HG03139 (cell line): Measurements from ENCODE around the gene FOXD2.

Experiments
- ATAC-seq: cut with Tn5 transposase; IDR thresholded peaks from one replicate; pipeline ENCODE4 v1.9.1; 2021; ENCODE audit not compliant: unreplicated experiment

FOXD2 gene

GRCh38 chr1:47459253-47459788, 21.5 kb downstream of the FOXD2 start:
- no peak for ATAC-seq

DNA sequence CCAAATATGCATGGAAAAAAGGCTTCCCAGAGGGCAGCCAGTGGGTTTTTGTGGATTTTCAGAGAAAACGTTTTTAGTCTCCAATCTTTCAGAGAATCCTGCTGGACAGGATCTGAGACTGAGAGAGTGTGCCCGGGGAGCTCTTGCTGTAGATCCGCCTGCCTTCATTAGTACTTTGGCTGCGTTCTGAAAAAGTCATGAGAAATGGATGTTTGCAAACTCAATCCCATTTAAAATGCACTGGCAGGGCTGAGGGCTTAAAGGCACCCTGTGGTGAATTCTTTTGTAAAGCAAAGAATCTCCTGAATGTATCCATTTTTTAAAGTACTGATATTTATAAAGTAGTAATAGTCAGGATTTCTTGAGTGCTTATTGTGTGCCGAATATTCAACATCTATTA, 22.2 kb downstream of the FOXD2 start:
- ATAC-seq, result no peak

GRCh38 chr1:47460456-47460855, 22.6 kb downstream of the FOXD2 start:
- ATAC-seq, result no peak

DNA sequence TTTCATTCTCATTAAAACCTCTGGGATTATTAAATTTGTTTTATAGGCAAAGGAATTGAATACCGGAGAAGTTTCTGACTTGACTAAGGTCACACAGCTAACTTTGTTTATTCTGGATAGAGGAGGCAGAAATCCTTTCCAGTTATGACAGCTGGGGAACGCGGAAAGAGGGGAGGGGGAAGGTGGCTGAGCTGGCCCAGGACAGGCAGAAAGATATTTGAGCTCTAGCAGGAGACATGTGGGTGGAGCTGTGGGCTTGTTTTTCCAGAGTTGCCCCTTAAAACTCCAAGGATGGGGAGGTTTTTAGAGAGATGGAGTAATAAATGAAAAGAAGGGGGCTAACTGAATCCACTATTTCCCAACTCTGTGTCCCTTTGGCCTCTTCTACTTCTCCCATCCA, 27.8 kb downstream of the FOXD2 start:
- no peak for ATAC-seq

DNA sequence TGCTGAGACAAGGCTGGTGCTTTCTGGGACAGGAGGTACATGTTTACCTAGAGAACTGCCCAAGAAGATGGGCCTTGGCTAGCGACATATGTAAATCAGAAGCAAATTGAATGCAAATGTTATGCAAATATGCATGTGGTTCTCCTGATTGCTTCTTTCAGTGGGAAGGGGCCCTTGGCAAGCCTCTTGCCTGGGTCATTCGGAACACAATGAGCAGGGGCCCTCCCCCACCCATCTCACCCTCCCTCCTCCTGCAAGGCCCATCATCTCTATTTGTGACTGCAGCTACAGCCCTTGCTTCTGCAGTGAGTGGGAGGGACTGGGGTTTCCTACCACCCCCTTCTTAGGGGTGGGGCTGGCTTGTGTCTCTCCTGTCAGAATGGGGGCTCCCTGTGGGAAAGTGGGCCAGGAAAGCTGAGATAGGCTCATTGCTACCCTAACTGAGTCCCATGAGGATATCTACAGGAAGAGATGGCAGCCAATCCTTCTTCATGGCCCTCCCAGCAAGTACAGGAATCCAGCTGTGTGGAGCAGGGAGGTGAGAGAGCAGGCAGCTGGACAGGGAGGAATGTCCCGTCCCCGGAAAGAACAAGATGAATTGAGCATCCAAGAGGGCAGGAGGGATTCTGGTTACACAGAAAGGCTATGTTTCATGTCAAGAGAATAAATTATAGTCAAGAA, 31.0 kb downstream of the FOXD2 start:
- no peak for ATAC-seq

DNA sequence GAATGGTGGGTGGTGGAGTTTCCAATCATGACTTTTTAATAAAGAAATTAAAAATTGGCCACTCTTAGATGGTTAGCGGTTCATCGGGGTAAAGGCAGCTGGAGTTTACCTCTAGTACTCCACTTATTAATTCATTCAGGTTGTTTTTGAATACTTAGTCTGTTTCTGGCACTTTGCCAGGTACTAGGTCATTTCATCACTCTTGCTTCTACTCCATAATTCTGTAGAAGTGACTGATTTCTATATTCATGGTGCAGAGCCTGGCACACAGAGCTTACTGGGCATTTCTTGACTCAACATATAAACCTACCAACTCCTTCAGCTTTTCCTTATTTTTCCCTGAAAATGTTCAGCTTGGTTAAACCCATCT, 31.5 kb downstream of the FOXD2 start:
- no peak for ATAC-seq

GRCh38 chr1:47469910-47470309, 32.1 kb downstream of the FOXD2 start:
- ATAC-seq, result no peak

GRCh38 chr1:47471163-47471562, 33.3 kb downstream of the FOXD2 start:
- ATAC-seq, result no peak

DNA sequence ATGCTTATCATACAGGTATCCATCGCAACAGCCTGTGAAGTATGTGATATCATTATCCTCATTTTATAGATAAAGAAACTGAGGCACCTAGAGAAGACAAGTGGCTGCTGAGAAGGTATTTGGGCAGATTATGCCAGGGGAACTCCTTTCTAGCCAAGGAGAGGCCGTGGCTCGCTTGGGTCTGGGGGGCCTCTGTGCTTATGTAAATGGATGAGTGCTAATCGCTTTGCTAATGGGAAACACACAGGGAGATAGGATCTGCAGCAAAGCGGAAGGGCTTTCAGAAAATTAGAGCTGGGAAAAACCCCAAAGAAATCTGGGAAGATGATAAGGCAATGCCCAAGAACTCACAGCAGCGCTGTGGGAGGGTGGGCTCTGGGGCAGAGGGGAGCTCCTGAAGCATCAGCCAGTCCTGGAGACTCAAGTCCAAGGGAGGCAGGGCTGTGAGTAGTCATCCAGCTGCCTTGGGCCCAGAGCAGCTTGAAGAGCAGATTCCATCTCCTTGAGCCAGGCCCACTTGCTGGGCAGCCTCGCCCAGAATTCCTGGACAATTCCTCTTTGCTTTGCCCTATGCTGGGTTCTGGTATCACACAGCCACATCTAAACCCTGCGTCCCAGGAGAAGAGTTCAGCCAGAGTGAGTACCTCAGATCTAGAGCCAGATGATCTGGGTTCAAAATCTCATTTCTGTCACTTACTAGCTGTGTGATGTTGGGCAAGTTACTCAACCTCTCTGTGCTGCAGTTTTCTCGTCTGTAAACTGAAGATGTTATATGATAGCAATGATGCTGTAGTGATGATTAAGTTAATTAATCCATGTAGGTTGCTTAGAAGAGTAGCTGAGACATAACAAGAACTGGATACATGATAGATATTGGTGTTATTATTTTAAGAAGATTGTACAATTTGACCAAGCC, 36.7 kb downstream of the FOXD2 start:
- ATAC-seq, result no peak

DNA sequence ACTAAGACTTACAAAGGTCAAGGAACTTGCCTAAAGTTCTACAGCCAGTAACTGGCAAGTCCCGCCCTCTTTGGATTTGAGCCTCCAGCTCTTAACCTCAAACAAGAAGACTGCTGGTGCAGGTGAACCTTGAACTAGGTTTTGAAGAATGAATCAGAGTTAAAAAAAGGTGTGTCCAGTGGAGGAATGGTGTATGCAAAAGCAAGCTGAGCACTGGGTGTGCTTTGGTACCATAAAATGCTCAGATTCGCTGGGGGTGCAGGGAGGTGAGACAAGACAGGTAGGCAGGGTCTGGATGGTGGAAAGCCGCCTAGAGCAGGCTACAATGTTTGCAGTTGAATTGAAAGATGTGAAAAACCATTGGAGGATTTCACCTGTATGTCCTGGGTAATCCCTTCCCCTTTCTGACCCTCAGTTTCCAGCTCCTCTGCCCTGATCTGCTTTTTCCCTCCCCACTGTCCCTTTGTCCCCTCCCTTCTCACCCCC, 39.8 kb downstream of the FOXD2 start:
- no peak for ATAC-seq

DNA sequence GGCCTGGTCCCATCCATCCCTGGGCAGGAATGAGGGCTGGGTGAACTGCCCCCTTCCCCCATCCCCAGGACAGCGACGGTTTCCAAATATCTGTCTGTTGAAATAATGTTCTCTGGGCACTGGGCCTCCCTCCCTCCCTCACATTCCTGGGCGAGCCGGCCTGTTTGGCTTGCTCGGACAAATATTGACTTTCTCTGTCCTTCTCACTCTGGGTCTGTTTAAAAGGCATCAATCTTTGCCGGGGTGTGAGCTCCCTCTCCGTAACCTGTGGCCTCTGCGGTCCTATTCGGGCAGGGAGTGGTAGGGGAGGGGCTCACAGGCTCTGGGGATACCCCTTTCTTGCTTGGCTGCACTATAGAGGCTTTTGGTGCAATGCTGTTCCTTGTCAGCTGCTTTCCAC, 40.2 kb downstream of the FOXD2 start:
- ATAC-seq, result no peak

DNA sequence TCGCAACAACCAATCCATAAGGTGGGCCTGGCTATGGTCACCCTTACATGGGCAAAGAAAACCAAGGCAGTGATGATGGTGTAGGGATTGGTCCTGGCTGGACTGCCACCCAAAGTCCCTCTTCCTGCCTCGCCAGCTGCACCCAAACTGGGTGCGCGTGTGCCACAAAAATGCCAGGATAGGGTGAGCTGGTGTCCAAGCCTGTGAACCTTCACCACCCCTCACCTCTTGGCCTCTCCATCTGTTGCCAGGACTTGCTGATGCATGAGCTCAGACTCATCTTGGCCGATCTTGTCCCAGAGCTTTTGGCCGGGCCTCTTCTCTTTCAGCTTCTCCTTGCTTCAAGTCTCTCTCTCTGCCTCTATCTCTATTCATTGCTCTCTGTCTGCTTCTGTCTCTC, 41.8 kb downstream of the FOXD2 start:
- no peak for ATAC-seq

- no peak for ATAC-seq
These were observed 44.1 kb downstream of the FOXD2 start for GRCh38 chr1:47481936-47482335.

- no peak for ATAC-seq
These were observed 44.9 kb downstream of the FOXD2 start for GRCh38 chr1:47482786-47483185.

DNA sequence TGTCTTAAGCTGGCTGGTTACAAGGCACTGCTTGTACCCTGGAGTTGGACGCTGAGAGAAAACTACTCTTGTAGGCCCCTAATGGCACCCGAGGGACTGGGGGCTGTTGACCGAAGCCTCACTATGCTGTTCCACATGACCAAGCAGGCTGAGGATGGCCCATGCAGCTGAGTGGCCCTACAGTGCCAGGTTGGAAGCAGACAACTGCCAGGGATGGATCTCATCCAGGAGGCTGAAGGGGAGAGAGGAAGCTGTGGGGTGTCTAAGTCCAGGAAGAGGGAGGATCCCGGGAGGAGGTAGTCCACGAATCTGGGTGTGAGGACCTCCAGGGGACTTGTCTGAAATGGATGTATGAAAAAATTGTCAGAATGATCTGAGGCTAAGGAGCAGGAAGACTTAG, 45.8 kb downstream of the FOXD2 start:
- no peak for ATAC-seq

DNA sequence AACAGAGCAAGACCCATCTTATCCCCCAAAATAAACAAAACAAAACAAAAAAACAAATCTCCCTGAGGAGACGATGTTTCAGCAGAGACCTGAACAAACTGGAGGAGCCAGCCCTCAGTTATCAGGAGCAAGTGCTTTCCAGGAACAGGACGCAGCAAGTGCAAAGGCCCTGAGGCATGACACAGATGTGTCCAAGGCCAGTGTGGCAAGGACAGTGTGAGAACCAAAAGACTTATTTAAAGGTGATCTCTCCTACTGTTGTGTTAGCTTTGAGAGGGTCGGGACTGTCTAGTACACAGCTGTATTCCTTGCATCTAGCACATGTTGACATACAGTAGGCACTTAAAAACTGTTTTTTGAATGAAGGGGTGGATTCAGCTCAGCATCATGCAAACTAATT, 48.0 kb downstream of the FOXD2 start:
- no peak for ATAC-seq

GRCh38 chr1:47487332-47487731, 49.5 kb downstream of the FOXD2 start:
- ATAC-seq, result no peak

GRCh38 chr1:47487850-47488450, 50.1 kb downstream of the FOXD2 start:
- ATAC-seq, result no peak
